HepG2 (cell line): ENCODE measurements around the gene DLX4. TPM values are rescaled to one million over a fixed set of nuclear protein-coding genes. Genes with fewer than 3 reads are reported as not detected.

Experiments used
- ATAC-seq: fragments of 200-7000 bp; cut with Tn5 transposase; 3 replicates; pipeline ENCODE4 v1.9.1; 2020; ENCODE audit warnings: mild to moderate bottlenecking, moderate library complexity
- BruUV-seq: library from RNA; stranded (reverse); fragments of 400-500 nt; replicated peaks from 2 replicates; lab custom pipeline; 2021; lab: Mats Ljungman, UMichigan
- CTCF ChIA-PET: fragments of 300-600 bp; formaldehyde crosslinking; extraction: SDS; loops from one replicate; lab custom pipeline; 2021; ENCODE audit warnings: low total read pairs, inconsistent platforms, low intra/inter-chr PET ratio; lab: Yijun Ruan, JAX
- POLR2A ChIA-PET: fragments of 350-600 bp; sonication (Branson Sonifier 250); formaldehyde crosslinking; loops from one replicate; lab custom pipeline; 2020; ENCODE audit warnings: antibody characterized with exemption, inconsistent platforms; lab: Yijun Ruan, JAX
- DNase-seq: peaks from one replicate; pipeline ENCODE4 v3.0.0-alpha.2; 2015; ENCODE audit warnings: low spot score
- FAIRE-seq: peaks from 3 replicates; lab custom pipeline; 2011; peaks lifted over from hg19 to GRCh38; lab: Jason Lieb, UNC
- H2AFZ ChIP-seq: one replicate; pipeline ENCODE4 v1.6.1; 2011; ENCODE audit warnings: low read length, inconsistent platforms
- H3K27ac ChIP-seq: fragments of 300-600 bp; 3 replicates; pipeline ENCODE4 v1.8.0; 2011; ENCODE audit warnings: mixed run types, mild to moderate bottlenecking, mixed read lengths, low read length, inconsistent platforms; ENCODE audit not compliant: insufficient read depth; ENCODE audit errors: extremely low read length
- H3K27me3 ChIP-seq, 2 experiments: fragments of 200-600 bp in 1 of 2; 2 replicates in 1 of 2; 3 replicates in 1 of 2; pipeline versions ENCODE4 v1.6.0 to v1.8.0; 2011; ENCODE audit warnings: low read length in 2 of 2, mild to moderate bottlenecking in 2 of 2, moderate library complexity in 2 of 2, inconsistent platforms in 1 of 2; ENCODE audit not compliant: insufficient read depth in 2 of 2, control insufficient read depth in 1 of 2
- H3K36me3 ChIP-seq, 2 experiments: fragments of 200-600 bp in 1 of 2; replicated peaks in 1 of 2; 2 replicates in 1 of 2; 3 replicates in 1 of 2; pipeline versions ENCODE4 v1.5.1 to v1.8.0; 2011; ENCODE audit warnings: low read length in 2 of 2, inconsistent platforms in 1 of 2; ENCODE audit not compliant: insufficient read depth in 2 of 2, control insufficient read depth in 1 of 2
- H3K4me1 ChIP-seq: 2 replicates; pipeline ENCODE4 v1.5.1; 2012; ENCODE audit warnings: low read length, inconsistent platforms; ENCODE audit not compliant: insufficient read depth
- H3K4me2 ChIP-seq: 2 replicates; pipeline ENCODE4 v1.6.0; 2011; ENCODE audit warnings: low read depth, low read length, inconsistent platforms
- H3K4me3 ChIP-seq, 3 experiments: fragments of 200-600 bp in 1 of 3; sonication (generic), shearing (Covaris generic) in 1 of 3; replicated peaks in 1 of 3; 2 replicates each; pipeline ENCODE4 v1.5.1; 2011 to 2016; ENCODE audit warnings: low read length in 3 of 3, inconsistent platforms in 2 of 3, low read depth in 2 of 3, mild to moderate bottlenecking in 2 of 3, control low read depth in 1 of 3, mixed read lengths in 1 of 3; ENCODE audit not compliant: insufficient read depth in 1 of 3
- H3K79me2 ChIP-seq: one replicate; pipeline ENCODE4 v1.6.1; 2011; ENCODE audit warnings: low read length, inconsistent platforms; ENCODE audit not compliant: insufficient read depth
- H3K9ac ChIP-seq: 2 replicates; pipeline ENCODE4 v1.6.0; 2011; ENCODE audit warnings: mild to moderate bottlenecking, low read depth, low read length, inconsistent platforms; ENCODE audit not compliant: insufficient read depth
- H3K9me3 ChIP-seq: 2 replicates; pipeline ENCODE4 v1.5.1; 2012; ENCODE audit warnings: mild to moderate bottlenecking, low read length
- H4K20me1 ChIP-seq: 2 replicates; pipeline ENCODE4 v1.6.0; 2011; ENCODE audit warnings: inconsistent platforms, mild to moderate bottlenecking, low read length, moderate library complexity; ENCODE audit not compliant: insufficient read depth
- ATF3 ChIP-seq: sonication (generic); formaldehyde crosslinking; IDR thresholded peaks from 2 replicates; pipeline ENCODE4 v1.4.0; 2020; ENCODE audit warnings: missing genetic modification reagents
- CREB1 ChIP-seq, 2 experiments: fragments of 450-650 bp in 1 of 2; IDR thresholded peaks; 2 replicates each; pipeline ENCODE4 v1.6.1; 2016 to 2017; ENCODE audit warnings: control low read depth in 1 of 2, mild to moderate bottlenecking in 1 of 2, missing compliant biosample characterization in 1 of 2, missing genetic modification characterization in 1 of 2
- DNMT3B ChIP-seq: conservative IDR thresholded peaks from 2 replicates; pipeline ENCODE4 v1.6.1; 2016; ENCODE audit warnings: missing biosample characterization, control low read depth
- ETV5 ChIP-seq: IDR thresholded peaks from 2 replicates; pipeline ENCODE4 v1.6.1; 2018; ENCODE audit warnings: missing biosample characterization, missing genetic modification reagents, inconsistent platforms, borderline replicate concordance
- FOSL2 ChIP-seq: sonication (generic); formaldehyde crosslinking; IDR thresholded peaks from 2 replicates; pipeline ENCODE4 v1.4.0; 2020; ENCODE audit warnings: missing genetic modification reagents
- GABPA ChIP-seq, 2 experiments: IDR thresholded peaks; 2 replicates each; pipeline ENCODE4 v1.6.1; 2011 to 2016; ENCODE audit warnings: low read depth in 2 of 2, low read length in 1 of 2, missing biosample characterization in 1 of 2, missing genetic modification characterization in 1 of 2
- GABPB1 ChIP-seq: IDR thresholded peaks from 2 replicates; pipeline ENCODE4 v1.6.1; 2016; ENCODE audit warnings: mild to moderate bottlenecking, missing genetic modification reagents, moderate library complexity, missing compliant biosample characterization
- JUN ChIP-seq: sonication (generic); formaldehyde crosslinking; IDR thresholded peaks from 2 replicates; pipeline ENCODE4 v1.4.0; 2020; ENCODE audit warnings: mild to moderate bottlenecking, missing genetic modification reagents
- NFIC ChIP-seq: IDR thresholded peaks from 2 replicates; pipeline ENCODE4 v1.6.1; 2012; ENCODE audit warnings: mild to moderate bottlenecking, low read length, inconsistent platforms
- SNAPC5 ChIP-seq: sonication (generic); formaldehyde crosslinking; IDR thresholded peaks from 2 replicates; pipeline ENCODE4 v1.8.1; 2023; ENCODE audit warnings: mild to moderate bottlenecking, missing genetic modification reagents, borderline replicate concordance
- TBP ChIP-seq: sonication (generic); formaldehyde crosslinking; IDR thresholded peaks from 2 replicates; pipeline ENCODE4 v1.5.0; 2020; ENCODE audit warnings: missing genetic modification reagents
- TEAD3 ChIP-seq: optimal IDR thresholded peaks from 2 replicates; pipeline ENCODE3; 2016; ENCODE audit warnings: borderline replicate concordance
- ZFP36L1 ChIP-seq: sonication (generic); formaldehyde crosslinking; IDR thresholded peaks from 2 replicates; pipeline ENCODE4 v1.8.0; 2022; ENCODE audit warnings: mild to moderate bottlenecking, missing genetic modification reagents, moderate library complexity
- ZNF75D ChIP-seq: sonication (generic); formaldehyde crosslinking; IDR thresholded peaks from 2 replicates; pipeline ENCODE4 v1.8.1; 2023; ENCODE audit warnings: missing genetic modification reagents, mild to moderate bottlenecking, borderline replicate concordance
- ZNF770 ChIP-seq: sonication (generic); formaldehyde crosslinking; IDR thresholded peaks from 2 replicates; pipeline ENCODE4 v1.5.0; 2020; ENCODE audit warnings: mild to moderate bottlenecking, missing genetic modification reagents
- WGBS: methylation state at CpG from one replicate; pipeline ENCODE4 v1.1.6; 2017; ENCODE audit warnings: low lambda C conversion rate; 5-methylcytosine and 5-hydroxymethylcytosine counted together
- in situ Hi-C: cut with HindIII; loops from 2 replicates; pipeline ENCODE4 v1.10.0; 2017; ENCODE audit warnings: low pct_unique_long_range_greater_than_20kb; ENCODE audit not compliant: extremely low pct_ligation_motif_present
- intact Hi-C: fragments of 100-400 bp; cut with micrococcal nuclease; formaldehyde crosslinking; loops from one replicate; pipeline ENCODE4 v1.10.0; 2022; ENCODE audit not compliant: unreplicated experiment
- polyA plus RNA-seq, 8 experiments: library from polyadenylated mRNA; depleted of rRNA in 3 of 8; stranded (reverse) in 7 of 8; unstranded in 1 of 8; fragments of >200 nt; fragmentation: Illumina TruSeq in 4 of 8; extraction: Trizol in 4 of 8; gene quantifications; 2 replicates each; pipeline versions ENCODE4 v1.2.1 to v1.2.3, GENCODE V29; 2011 to 2016; ENCODE audit warnings: low read depth in 4 of 8, missing spikeins in 1 of 8, mixed read lengths in 1 of 8; ENCODE audit not compliant: insufficient read depth in 1 of 8
- total RNA-seq, 5 experiments: library from RNA; depleted of rRNA; stranded (reverse); fragments of >200 nt; fragmentation: Illumina TruSeq; extraction: Trizol; gene quantifications; 2 replicates each; pipeline ENCODE4 v1.2.3, GENCODE V29; 2016; ENCODE audit warnings: low read depth in 1 of 5

The DLX4 gene
- total and polyA plus RNA-seq, 2 of the 13 experiments (the other 11 are each of a cell fraction or from before 2014, with no cell fraction given) = 0.55 to 2.3 TPM

GRCh38 chr17:49928837-49929475, 40.0 kb upstream of the DLX4 start:
- Histone ChIP-seq H3K36me3 (no peaks in the 10 kb centered on the region), H3K4me1 (peaks cover 19% of the 10 kb centered on the region), H3K4me2 (0 out of 2 replicates have a peak overlapping the region, but pooled peaks have one; percentile 1), H3K4me3 (no peak overlapping the region), H3K79me2 (no peaks in the 10 kb centered on the region), H3K27ac (no peak overlapping the region), H3K9me3 (no peaks in the 10 kb centered on the region), H3K27me3 (peaks cover 4 to 58% of the 10 kb centered on the region in 2 experiments; a peak in 3 of 5 replicates), H3K9ac (no peak overlapping the region), H2AFZ (no peak overlapping the region), H4K20me1 (no peaks in the 10 kb centered on the region)
- intact Hi-C loops = no loop called here
- ChIA-PET POLR2A (interaction anchor here (1.0 kb wide), 1 partner anchor 42 kb away, joined by 3 read pairs; no protein-coding TSS in a partner anchor), CTCF (no interaction called here)
- in situ Hi-C loops = no loop called here
- WGBS = 1% methylated on average over 5 of the region's 6 CpGs
- FAIRE-seq (no peak), DNase-seq (peak; percentile 52), ATAC-seq (peak; percentile 22)
- TF ChIP-seq NFIC = no peak
- no peak for TF ChIP-seq ZFP36L1 (CRISPR knock-in tag)
- peak; percentile 70 for TF ChIP-seq FOSL2 (CRISPR knock-in tag)
- no peak for TF ChIP-seq SNAPC5 (CRISPR knock-in tag)
- no peak for TF ChIP-seq GABPA (IDR thresholded peaks at IDR 0.05; ENCODE audit: low read depth, low read length)
- peak; percentile 67 for TF ChIP-seq GABPA (CRISPR knock-in tag; IDR thresholded peaks at IDR 0.05; ENCODE audit: low read depth)
- no peak for TF ChIP-seq ZNF75D
- TF ChIP-seq CREB1 (IDR thresholded peaks at IDR 0.05) = 0 out of 2 replicates have a peak, but pooled peaks have one; percentile 55
- peak; percentile 26; the same call in 1 of the 2 replicates for TF ChIP-seq CREB1 (CRISPR knock-in tag; IDR thresholded peaks at IDR 0.05)
- TF ChIP-seq ZNF770 = no peak
- TF ChIP-seq GABPB1 = peak; percentile 48; the same call in 1 of the 2 replicates
- TF ChIP-seq JUN (CRISPR knock-in tag) = peak; percentile 58; the same call in 1 of the 2 replicates
- no peak for TF ChIP-seq DNMT3B (CRISPR knock-in tag)
- peak; percentile 58; the same call in 1 of the 2 replicates for TF ChIP-seq ETV5 (CRISPR knock-in tag)
- peak; percentile 46; the same call in 1 of the 2 replicates for TF ChIP-seq ATF3 (CRISPR knock-in tag)
- TF ChIP-seq TBP (CRISPR knock-in tag) = no peak
- TF ChIP-seq TEAD3 (CRISPR knock-in tag) = peak; percentile 28
- no TSS peak for BruUV-seq
